HG03159 (cell line): Measurements from ENCODE around the gene SPPL2B.

Experiments used
- ATAC-seq: cut with Tn5 transposase; IDR thresholded peaks from one replicate; pipeline ENCODE4 v1.9.1; 2021; ENCODE audit warnings: mild to moderate bottlenecking, moderate library complexity; ENCODE audit not compliant: unreplicated experiment

Gene SPPL2B

GRCh38 chr19:2353159-2353886 lies 24.8 kb downstream of the SPPL2B start:
- no peak for ATAC-seq

- ATAC-seq = no peak
Observed at GRCh38 chr19:2353887-2354592, 25.6 kb downstream of the SPPL2B start.

- ATAC-seq = no peak
Observed at GRCh38 chr19:2354670-2355069, 26.2 kb downstream of the SPPL2B start.

DNA sequence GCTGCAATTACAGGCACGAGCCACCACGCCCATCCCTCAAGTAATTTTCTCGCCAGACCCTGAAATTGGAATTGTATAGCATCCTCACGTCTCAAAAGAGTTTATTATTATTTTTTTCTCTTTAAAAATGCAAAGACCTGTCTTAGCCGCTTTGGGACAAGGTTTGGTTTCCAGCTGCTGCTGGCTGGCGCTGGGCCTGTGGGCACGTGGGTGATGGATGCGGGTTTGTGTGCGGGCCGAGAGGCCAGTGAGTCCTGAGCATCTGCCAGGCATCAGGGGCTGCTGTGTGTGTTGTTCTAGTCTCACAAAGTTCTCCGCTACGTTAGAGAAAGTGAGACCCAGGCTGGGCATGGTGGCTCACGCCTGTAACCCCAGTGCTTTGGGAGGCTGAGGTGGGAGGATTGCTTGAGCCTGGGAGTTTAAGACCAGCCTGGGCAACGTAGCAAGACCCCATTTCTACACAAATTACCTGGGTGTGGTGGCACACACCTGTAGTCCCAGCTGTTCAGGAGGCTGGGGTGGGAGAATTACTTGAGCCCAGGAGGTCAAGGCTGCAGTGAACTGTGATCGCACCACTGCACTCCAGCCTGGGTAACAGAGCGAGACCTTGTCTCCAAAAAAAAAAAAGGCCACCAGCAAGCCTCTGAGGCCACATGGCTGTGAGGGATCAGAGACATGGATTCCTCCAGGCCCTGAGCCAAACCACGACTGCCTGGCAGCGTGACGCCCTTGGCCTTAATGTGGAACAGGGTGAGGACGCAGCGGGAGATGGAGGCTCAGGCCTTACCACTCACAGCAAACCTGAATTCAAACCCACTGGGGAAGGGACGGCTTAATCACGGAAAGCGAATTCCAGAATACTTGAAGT lies 26.9 kb downstream of the SPPL2B start:
- ATAC-seq = no peak

- ATAC-seq = no peak
Observed at GRCh38 chr19:2356036-2356646, 27.7 kb downstream of the SPPL2B start.

GRCh38 chr19:2357279-2358206 lies 29.1 kb downstream of the SPPL2B start:
- no peak for ATAC-seq

- no peak for ATAC-seq
Observed at GRCh38 chr19:2358548-2359173, 30.2 kb downstream of the SPPL2B start.

DNA sequence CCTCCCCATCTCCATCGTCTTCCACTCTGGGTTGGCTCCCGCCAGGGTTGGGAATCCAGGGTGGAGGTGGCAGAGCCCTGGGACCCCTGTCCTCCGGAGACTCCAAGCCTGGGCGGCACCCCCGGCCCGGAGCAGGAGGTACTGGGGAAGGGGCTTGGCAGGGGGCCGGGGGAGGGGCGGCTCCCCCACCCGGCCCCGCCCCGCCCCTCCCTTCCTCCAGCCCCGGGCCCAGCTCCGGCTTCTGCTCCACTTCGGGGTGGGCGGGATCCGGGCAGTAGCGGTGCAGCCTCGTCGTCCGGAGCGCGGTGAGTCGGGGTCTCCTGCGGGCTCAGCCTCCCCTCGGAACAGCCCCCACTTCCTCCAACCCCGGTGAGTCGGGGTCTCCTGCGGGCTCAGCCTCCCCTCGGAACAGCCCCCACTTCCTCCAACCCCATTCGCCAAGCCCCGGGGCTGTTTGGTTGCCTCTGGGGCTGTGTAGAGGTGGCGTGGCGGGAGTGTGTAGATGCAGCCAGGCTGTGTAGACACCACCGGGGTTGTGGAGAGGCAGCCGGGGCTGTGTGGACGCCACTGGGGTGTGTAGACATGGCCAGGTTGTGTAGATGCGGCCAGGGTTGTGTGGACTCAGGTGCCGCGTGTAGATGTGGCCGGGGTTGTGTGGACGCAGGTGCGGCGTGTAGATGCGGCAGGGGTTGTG lies 31.7 kb downstream of the SPPL2B start, which contains the start of gene TMPRSS9:
Gene TMPRSS9, plus strand, starts transcription at position 274 of the 694 bp plus-strand sequence. CDS start 29,521 bp downstream, outside the sequence.
- ATAC-seq = no peak

DNA sequence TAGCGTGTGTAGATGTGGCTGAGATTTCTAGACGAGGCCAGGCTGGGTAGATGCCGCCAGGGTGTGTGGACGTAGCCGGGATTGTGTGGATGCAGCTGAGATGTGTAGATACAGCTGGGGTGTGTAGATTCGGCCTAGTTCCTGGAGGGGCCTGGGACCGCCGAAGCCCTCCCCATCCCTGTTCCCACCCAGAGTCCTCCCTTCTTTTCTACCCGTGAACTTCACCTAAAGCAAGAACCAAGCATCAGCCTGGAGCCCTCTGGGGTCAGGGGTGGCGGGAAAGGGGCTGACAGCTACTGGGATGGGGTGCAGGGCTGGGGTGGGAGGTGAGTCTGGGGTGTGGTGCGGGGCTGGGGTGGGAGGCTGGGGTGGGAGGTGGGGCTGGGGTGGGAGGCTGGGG lies 32.3 kb downstream of the SPPL2B start:
- ATAC-seq = no peak

DNA sequence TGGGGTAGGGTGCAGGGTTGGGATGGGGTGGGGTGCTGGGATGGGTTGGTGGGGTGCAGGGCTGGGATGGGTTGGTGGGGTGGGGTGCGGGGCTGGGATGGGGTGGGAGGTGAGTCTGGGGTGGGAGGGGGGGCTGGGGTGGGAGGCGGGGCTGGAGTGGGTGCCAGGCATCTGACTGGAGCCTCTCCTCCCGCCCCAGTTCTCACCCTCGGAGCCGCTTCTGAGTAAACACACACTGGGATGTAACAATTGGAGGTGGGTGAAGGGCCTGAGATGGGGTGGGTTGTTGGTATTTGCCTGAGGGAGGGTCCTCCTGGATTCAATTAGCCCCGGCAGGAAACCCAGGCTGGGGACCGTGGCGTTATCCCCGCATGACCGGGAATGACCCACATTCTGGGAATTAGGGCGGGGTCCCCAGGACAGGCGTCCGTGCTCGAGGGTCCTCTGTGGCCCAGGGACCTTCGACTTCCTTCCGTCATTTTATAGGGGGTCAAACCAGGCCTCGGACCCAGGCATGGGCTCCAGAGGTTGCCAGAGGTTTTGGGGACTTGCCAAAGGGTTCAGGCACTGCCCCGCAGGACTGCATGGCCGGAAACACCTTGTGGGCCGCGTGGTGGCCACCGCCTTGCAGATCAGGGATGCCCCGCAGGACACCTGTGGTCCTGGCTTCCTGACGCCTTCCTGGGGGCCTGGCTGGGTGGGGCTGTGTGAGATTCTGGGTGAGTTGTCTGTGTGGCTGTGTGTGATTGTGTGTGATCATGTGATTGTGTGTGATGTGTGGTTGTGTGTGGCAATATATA lies 33.0 kb downstream of the SPPL2B start:
- ATAC-seq = no peak

- no peak for ATAC-seq
Observed at GRCh38 chr19:2362046-2362969, 33.8 kb downstream of the SPPL2B start.

DNA sequence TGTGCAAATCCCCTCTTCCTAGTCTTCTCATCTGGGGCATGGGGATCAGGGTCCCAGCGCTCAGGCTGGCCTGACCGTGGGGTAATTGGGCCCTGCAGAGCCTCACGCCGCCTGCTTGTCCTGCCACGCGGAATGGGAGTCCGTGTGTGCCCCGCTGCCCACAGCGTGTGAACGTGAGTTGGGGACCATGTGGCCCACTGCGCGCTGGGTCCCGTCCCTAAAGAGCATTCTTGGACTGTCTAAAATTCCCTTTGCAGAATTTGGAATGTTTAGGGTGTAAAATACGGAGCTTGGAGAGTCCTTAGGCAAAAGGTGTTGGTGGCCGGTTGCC lies 34.5 kb downstream of the SPPL2B start:
- no peak for ATAC-seq

- ATAC-seq = no peak
Observed at GRCh38 chr19:2363419-2363818, 34.9 kb downstream of the SPPL2B start.

DNA sequence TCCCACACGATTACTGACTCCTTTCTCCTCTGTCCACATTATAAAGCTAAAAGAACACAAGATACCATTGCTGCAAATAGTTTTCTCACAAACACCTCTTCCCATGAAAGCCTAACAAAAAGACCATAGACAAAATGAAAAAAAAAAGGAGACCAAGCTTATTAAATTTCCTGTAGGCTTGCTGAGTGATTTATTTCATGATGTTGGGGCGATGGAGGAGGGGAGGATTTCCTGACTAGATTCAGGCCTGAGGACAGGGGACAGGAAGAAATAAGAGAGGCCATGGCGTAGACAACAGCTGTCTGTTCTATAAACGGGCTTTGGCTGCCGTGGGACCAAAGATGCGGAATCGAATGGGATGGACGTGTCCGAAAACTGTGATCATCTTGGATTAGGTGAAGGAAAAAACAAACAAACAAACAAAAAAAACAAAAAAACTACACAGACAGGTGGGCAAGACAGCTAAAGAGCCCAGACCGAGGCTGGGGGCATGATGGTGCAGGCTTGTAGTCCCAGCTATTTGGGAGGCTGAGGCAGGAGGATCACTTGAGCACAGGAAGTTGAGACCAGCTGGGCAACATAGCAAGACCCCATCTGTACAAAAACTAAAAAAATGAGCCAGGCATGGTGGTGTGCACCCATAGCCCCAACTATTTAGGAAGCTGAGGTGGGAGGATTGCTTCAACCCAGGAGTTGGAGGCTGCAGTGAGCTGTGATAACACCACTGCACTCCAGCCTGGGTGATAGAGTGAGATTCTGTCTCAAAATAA lies 36.9 kb downstream of the SPPL2B start:
- no peak for ATAC-seq

DNA sequence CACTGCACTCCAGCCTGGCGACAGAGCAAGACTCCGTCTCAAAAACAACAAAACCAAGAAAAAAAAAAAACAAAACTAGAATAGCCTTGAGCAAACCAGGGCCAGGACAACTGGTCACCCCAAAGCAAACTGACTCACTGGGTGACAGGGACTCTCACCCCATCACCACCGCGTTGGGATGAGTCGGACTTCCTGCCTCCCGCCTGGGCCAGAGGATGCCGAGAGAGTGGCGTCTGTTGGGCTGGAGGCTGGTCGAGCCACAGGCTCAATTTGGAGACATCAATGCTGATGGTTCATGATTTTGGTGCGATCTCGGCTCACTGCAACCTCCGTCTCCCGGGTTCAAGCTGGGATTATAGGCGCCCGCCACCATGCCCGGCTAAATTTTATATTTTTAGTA lies 43.2 kb downstream of the SPPL2B start:
- no peak for ATAC-seq

GRCh38 chr19:2372076-2372612 lies 43.7 kb downstream of the SPPL2B start:
- no peak for ATAC-seq
